ENCODE data around the gene DPP6.

- no peak for TF ChIP-seq CTCF (IDR thresholded peaks at IDR 0.05)
- no peak for TF ChIP-seq POLR2AphosphoS5 (IDR thresholded peaks at IDR 0.05; ENCODE audit: low read depth, low read length)
- no peak for TF ChIP-seq TCF7L2 (IDR thresholded peaks at IDR 0.05; ENCODE audit: low read depth, low read length)
- TF ChIP-seq REST (IDR thresholded peaks at IDR 0.05; ENCODE audit: insufficient read depth in 1 of 2, low read depth in 2 of 2, low read length in 1 of 2) = no peak
- no peak for TF ChIP-seq SIN3A (IDR thresholded peaks at IDR 0.05; ENCODE audit: borderline replicate concordance, insufficient read depth, low read depth, low read length)
Observed at GRCh38 chr7:154699417-154699816, 647.2 kb downstream of the DPP6 start.

Measured in Panc1 (cell line).